Prostate gland (tissue), 2 donors: Measurements from ENCODE around the gene ZNF319. TPM values are rescaled to one million over a fixed set of nuclear protein-coding genes. Genes with fewer than 3 reads are reported as not detected.

Source experiments
- DNase-seq: peaks from one replicate; pipeline ENCODE4 v3.0.0-alpha.2; 2019; ENCODE audit warnings: low spot score
- H3K27ac ChIP-seq, 2 donors: fragments of 200-600 bp; sonication (generic); 2 replicates each; pipeline ENCODE4 v1.5.1; 2017 to 2019
- H3K27me3 ChIP-seq: fragments of 200-600 bp; sonication (generic); replicated peaks from 2 replicates; pipeline ENCODE4 v1.5.1; 2019; ENCODE audit not compliant: insufficient read depth
- H3K36me3 ChIP-seq, 2 donors: fragments of 200-600 bp; sonication (generic); 1 replicate in 1 of 2; 2 replicates in 1 of 2; pipeline versions ENCODE4 v1.5.1 to v1.8.1; 2017 to 2019
- H3K4me1 ChIP-seq: fragments of 200-600 bp; sonication (generic); replicated peaks from 2 replicates; pipeline ENCODE4 v1.5.1; 2019
- H3K4me3 ChIP-seq, 2 donors: fragments of 200-600 bp; sonication (generic); 2 replicates each; pipeline ENCODE4 v1.5.1; 2017 to 2019
- H3K9me3 ChIP-seq: fragments of 200-600 bp; sonication (generic); 2 replicates; pipeline ENCODE4 v1.5.1; 2017
- POLR2A ChIP-seq: fragments of 450-650 bp; IDR thresholded peaks from one replicate; pipeline ENCODE4 v1.6.1; 2016; ENCODE audit warnings: antibody characterized with exemption, mild to moderate bottlenecking
- POLR2AphosphoS5 ChIP-seq: sonication (generic); formaldehyde crosslinking; IDR thresholded peaks from one replicate; pipeline ENCODE4 v1.6.1; 2017; ENCODE audit warnings: antibody characterized with exemption
- WGBS: methylation state at CpG from one replicate; pipeline ENCODE4 v1.1.5; 2018; 5-methylcytosine and 5-hydroxymethylcytosine counted together
- intact Hi-C: fragments of 100-400 bp; cut with DNase I; formaldehyde crosslinking; loops from one replicate; pipeline ENCODE4 v1.14.2; 2022
- total RNA-seq, 2 donors: library from RNA; depleted of rRNA; stranded (reverse); fragments of >200 nt; gene quantifications; one replicate each; pipeline ENCODE4 v1.1.0, GENCODE V29; 2016
- TF ChIP-seq, protein P1 (sequence below), 4 experiments: fragments of 200-600 bp in 2 of 4; fragments of 450-650 bp in 2 of 4; sonication (generic) in 2 of 4; IDR thresholded peaks; 1 replicate in 3 of 4; 2 replicates in 1 of 4; pipeline ENCODE4 v1.5.1; 2016 to 2019; ENCODE audit warnings: antibody characterized with exemption in 4 of 4, mild to moderate bottlenecking in 2 of 4, moderate library complexity in 2 of 4

Gene ZNF319
- total RNA-seq, 2 donors from 2014 or later = 7.6 to 12.9 TPM

DNA sequence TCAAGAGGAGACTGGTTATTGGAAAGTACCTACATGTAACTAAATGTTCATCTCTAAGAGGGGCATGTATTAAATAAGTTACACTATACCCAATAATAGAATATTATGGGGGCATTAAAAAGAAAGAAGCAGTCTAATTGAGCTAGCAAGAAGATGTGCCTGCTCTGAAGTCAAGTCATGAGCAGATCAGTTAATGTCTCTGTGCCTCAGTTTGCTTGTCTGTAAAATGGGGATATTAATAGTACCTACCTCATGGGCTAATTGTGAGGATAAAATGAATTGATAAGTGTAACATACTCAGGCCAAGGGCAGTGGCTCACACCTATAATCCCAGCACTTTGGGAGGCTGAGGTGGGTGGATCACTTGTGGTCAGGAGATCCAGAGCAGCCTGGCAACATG lies 32.6 kb downstream of the ZNF319 start:
- no peaks in the 10 kb centered on the region for H3K36me3 ChIP-seq
- H3K4me1 ChIP-seq = no peaks in the 10 kb centered on the region
- intact Hi-C loops = no loop called here
- H3K27ac ChIP-seq = no peak overlapping the region
- no peak for DNase-seq
- TF ChIP-seq, protein P1, sequence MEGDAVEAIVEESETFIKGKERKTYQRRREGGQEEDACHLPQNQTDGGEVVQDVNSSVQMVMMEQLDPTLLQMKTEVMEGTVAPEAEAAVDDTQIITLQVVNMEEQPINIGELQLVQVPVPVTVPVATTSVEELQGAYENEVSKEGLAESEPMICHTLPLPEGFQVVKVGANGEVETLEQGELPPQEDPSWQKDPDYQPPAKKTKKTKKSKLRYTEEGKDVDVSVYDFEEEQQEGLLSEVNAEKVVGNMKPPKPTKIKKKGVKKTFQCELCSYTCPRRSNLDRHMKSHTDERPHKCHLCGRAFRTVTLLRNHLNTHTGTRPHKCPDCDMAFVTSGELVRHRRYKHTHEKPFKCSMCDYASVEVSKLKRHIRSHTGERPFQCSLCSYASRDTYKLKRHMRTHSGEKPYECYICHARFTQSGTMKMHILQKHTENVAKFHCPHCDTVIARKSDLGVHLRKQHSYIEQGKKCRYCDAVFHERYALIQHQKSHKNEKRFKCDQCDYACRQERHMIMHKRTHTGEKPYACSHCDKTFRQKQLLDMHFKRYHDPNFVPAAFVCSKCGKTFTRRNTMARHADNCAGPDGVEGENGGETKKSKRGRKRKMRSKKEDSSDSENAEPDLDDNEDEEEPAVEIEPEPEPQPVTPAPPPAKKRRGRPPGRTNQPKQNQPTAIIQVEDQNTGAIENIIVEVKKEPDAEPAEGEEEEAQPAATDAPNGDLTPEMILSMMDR (IDR thresholded peaks at IDR 0.05) = no peak
- no peak for TF ChIP-seq POLR2A
- TF ChIP-seq POLR2AphosphoS5 = no peak
- no peaks in the 10 kb centered on the region for H3K9me3 ChIP-seq
- H3K27me3 ChIP-seq = no peaks in the 10 kb centered on the region
- no peak overlapping the region for H3K4me3 ChIP-seq

DNA sequence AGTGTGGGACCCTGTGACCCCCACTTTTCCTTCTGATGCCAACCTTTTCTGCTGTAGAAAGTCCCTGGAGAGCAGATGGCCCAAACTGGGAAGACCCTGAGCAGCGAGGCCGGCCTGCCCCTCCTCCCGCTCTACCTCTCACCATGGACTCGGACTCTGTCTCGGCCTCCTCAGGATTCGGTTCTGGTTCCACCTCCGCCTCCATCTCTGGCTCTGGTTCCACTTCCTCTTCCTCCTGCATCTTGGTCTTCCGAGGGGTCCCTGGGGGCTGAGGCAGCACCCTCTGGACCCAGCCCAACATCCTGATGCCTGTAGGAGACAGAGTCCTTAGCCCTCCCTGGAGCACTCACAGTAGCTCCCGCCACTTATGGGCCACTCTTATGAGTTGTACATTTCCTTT lies 33.5 kb downstream of the ZNF319 start:
- H3K36me3 ChIP-seq = no peaks in the 10 kb centered on the region
- no peaks in the 10 kb centered on the region for H3K27me3 ChIP-seq
- no peak overlapping the region for H3K27ac ChIP-seq
- no peak for DNase-seq
- WGBS = 87% methylated on average over 9 of the region's 9 CpGs
- no peaks in the 10 kb centered on the region for H3K4me1 ChIP-seq
- intact Hi-C loops = no loop called here
- TF ChIP-seq POLR2A (no peak), POLR2AphosphoS5 (no peak)
- TF ChIP-seq, protein P1 (IDR thresholded peaks at IDR 0.05) = no peak
- no peak overlapping the region for H3K4me3 ChIP-seq
- no peaks in the 10 kb centered on the region for H3K9me3 ChIP-seq

DNA sequence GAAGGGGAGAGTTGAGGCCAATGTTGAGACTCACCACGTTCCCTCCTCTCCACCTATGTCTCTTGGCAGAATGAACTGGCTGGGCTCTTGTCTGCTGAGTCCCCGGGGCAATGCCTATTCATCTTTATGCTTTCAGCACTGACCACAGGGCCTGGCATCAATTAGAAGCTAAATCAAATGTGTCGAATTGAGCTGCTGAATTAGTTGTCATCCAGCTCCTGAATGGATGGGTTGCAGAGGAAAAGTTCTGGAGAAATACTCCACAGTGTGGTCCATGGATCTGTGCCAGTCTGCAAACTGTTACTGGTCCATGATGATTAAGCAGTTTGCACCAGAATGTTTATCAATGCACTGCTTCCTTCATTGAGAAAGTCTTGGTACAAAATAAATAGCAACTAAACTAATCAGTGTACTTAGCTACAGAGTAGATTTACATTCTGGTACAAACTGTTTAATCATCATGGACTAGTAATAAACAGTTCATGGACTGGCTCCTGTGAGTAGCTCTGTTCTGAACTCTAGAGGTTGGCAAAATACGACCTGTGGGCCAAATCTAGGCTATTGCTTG lies 34.2 kb downstream of the ZNF319 start:
- WGBS = 30% methylated on average over 4 of the region's 4 CpGs
- intact Hi-C loops = no loop called here

DNA sequence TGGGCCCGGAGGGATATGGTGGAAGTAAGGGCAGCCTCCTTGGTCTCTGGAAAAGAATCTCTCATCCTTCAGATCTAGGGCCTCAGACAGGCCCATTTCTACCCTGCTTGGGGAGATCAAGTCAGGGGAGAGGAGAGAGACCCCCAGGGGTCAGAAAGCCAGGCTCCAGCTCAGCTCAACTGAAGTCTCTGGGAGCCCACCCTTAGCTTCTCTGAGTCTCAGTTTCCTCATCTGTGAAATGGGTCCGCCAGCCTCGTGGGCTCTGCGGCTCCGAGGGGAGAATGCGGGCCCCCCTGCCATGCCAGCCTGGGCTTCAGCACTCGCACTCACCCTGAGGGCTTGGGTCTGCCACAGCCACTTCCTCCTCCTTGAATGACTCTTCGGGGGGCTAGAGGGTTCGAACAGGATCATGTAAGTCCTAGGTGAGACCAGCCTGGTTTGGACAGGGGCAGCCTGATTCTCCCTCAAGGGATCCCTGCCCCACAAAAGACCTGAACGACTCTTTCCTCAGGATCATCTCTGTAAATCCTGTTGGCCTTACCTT lies 36.2 kb downstream of the ZNF319 start:
- Histone ChIP-seq H3K4me3 (no peak overlapping the region), H3K27ac (no peak overlapping the region), H3K36me3 (no peaks in the 10 kb centered on the region), H3K9me3 (no peaks in the 10 kb centered on the region), H3K27me3 (no peaks in the 10 kb centered on the region), H3K4me1 (no peaks in the 10 kb centered on the region)
- TF ChIP-seq, protein P1 (IDR thresholded peaks at IDR 0.05) = no peak
- TF ChIP-seq POLR2A (no peak), POLR2AphosphoS5 (no peak)
- WGBS = 90% methylated on average over 10 of the region's 10 CpGs
- no peak for DNase-seq
- intact Hi-C loops = no loop called here

More for the DNA sequence above, 34.2 kb downstream of the ZNF319 start:
- Histone ChIP-seq H3K9me3 (no peaks in the 10 kb centered on the region), H3K36me3 (no peaks in the 10 kb centered on the region), H3K27me3 (no peaks in the 10 kb centered on the region), H3K4me3 (no peak overlapping the region), H3K4me1 (no peaks in the 10 kb centered on the region), H3K27ac (no peak overlapping the region)
- no peak for DNase-seq
- TF ChIP-seq POLR2A (no peak), POLR2AphosphoS5 (no peak)
- TF ChIP-seq, protein P1 (IDR thresholded peaks at IDR 0.05) = no peak

DNA sequence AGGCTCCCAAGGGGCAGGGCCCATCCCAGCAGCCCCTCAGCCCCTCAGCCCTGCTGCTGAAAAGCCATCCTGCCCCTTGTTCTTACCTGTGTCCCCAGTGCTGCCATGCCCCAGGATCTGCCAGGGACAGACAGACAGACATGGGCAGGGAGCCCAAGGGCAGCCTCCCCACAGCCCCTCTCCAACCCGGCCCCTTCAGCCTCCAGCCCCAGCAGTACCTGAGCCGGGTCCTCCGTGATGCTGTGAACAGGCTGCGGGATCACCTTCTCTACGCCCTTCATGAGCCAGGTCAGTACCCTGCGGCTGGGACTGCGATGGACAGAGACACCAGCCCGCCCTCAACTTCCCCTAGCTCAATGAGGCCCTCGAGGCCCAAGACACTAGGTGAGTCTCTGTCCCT lies 37.7 kb downstream of the ZNF319 start:
- TF ChIP-seq POLR2AphosphoS5 (no peak), POLR2A (no peak)
- TF ChIP-seq, protein P1 (IDR thresholded peaks at IDR 0.05) = no peak
- H3K27ac ChIP-seq = no peak overlapping the region
- WGBS = 83% methylated on average over 9 of the region's 9 CpGs
- no peak overlapping the region for H3K4me3 ChIP-seq
- H3K27me3 ChIP-seq = no peaks in the 10 kb centered on the region
- intact Hi-C loops = no loop called here
- no peaks in the 10 kb centered on the region for H3K4me1 ChIP-seq
- no peak for DNase-seq
- no peaks in the 10 kb centered on the region for H3K9me3 ChIP-seq
- H3K36me3 ChIP-seq = no peaks in the 10 kb centered on the region
